GM13976 (cell line): ENCODE measurements around the gene ESM1.

Experiments used
- DNase-seq: peaks from one replicate; pipeline ENCODE4 v3.0.0; 2012; ENCODE audit warnings: low spot score
- CTCF ChIP-seq: IDR thresholded peaks from 2 replicates; pipeline ENCODE4 v1.5.1; 2012; ENCODE audit warnings: borderline replicate concordance, mild to moderate bottlenecking; ENCODE audit not compliant: insufficient read depth; ENCODE audit errors: extremely low read depth, missing control alignments, control extremely low read depth
- in situ Hi-C: fragments of 300-500 bp; cut with MboI; formaldehyde crosslinking; loops from one replicate; pipeline ENCODE4 v1.12.0; 2022; ENCODE audit warnings: low sequenced_read_pairs, mixed read lengths, inconsistent platforms; ENCODE audit not compliant: unreplicated experiment

Gene ESM1

GRCh38 chr5:54965806-54966205 is 19.6 kb downstream of the ESM1 start:
- no peak for TF ChIP-seq CTCF
- no peak for DNase-seq
- in situ Hi-C loops, result no loop called here

- in situ Hi-C loops, result no loop called here
- TF ChIP-seq CTCF, result no peak
- DNase-seq, result no peak
Measured at GRCh38 chr5:54964405-54964804, 21.0 kb downstream of the ESM1 start.

- no peak for DNase-seq
- in situ Hi-C loops, result no loop called here
Measured at GRCh38 chr5:54959673-54960418, 25.5 kb downstream of the ESM1 start.

GRCh38 chr5:54956922-54957321 is 28.5 kb downstream of the ESM1 start:
- in situ Hi-C loops, result no loop called here
- no peak for DNase-seq
- TF ChIP-seq CTCF, result no peak

More at GRCh38 chr5:54959673-54960418, 25.5 kb downstream of the ESM1 start:
- peak; percentile 7 for TF ChIP-seq CTCF

GRCh38 chr5:54947187-54947586 is 38.2 kb downstream of the ESM1 start:
- TF ChIP-seq CTCF, result no peak
- in situ Hi-C loops, result no loop called here
- DNase-seq, result no peak

GRCh38 chr5:54946306-54946819 is 39.0 kb downstream of the ESM1 start:
- in situ Hi-C loops, result no loop called here
- no peak for TF ChIP-seq CTCF
- DNase-seq, result no peak
